Uterus (tissue), 2 donors: ENCODE measurements around the gene SKA1.

Experiments
- CTCF ChIP-seq, 4 experiments: fragments of 200-600 bp in 2 of 4; fragments of 450-650 bp in 2 of 4; sonication (generic) in 2 of 4; IDR thresholded peaks; one replicate each; pipeline ENCODE4 v1.5.1; 2016 to 2019; ENCODE audit warnings: antibody characterized with exemption in 4 of 4, mild to moderate bottlenecking in 2 of 4, moderate library complexity in 1 of 4
- POLR2A ChIP-seq, 2 donors: fragments of 450-650 bp; IDR thresholded peaks; one replicate each; pipeline ENCODE4 v1.6.1; 2016; ENCODE audit warnings: antibody characterized with exemption in 2 of 2, mild to moderate bottlenecking in 1 of 2, moderate library complexity in 1 of 2

GRCh38 chr18:50428531-50429206, 53.8 kb downstream of the SKA1 start:
- TF ChIP-seq CTCF (IDR thresholded peaks at IDR 0.05) (no peak), POLR2A (IDR thresholded peaks at IDR 0.05) (no peak)
